Central memory CD4-positive, alpha-beta T cell (primary cell): ENCODE measurements around the gene PROSER2.
"Not testable (repeated sequence)": the region's sequence is repeated elsewhere in the genome, so short reads cannot be mapped to it uniquely, and the experiment has no call there.

Source experiments
- DNase-seq: peaks from one replicate; pipeline ENCODE4 v3.0.0; 2022

The PROSER2 gene

DNA sequence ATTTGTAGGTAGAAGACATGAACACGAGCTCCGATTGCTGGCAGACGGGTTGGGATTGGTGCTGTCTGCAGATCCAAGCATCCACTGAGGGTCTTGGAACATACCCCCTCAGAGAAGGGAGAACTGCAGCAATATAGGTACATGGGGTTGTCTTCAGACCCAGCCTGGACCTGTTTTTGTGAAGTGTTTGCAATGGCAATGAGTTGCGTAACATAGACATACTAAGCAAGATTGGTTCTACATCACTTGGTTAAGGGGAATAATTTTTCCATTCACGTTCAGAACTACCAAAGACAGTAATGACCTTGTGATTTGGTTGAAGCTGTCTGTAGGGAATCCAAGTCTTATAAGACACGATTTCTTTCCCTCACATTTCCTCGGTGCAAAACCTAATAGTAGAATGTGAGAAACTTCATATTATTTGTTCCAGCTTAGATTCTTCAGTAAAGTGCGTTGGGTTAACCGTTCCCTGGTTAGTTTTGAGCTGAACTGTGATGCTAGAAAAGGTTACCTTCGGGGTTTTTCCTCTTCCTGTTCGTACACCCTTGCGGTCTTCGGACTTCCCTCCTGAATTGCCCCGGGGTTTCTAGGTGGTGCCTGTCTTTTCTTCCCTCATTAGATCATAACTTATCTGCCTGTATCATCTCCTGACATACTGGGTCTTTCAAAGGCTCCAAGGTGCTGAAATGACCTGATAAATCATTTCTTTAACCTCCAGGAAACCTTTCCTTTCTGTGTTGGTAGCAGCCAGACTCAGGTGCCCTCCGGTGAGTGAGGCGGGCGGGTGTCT is 14.4 kb downstream of the PROSER2 start:
- no peak for DNase-seq

GRCh38 chr10:11838298-11838852 is 15.2 kb downstream of the PROSER2 start:
- DNase-seq, result no peak

GRCh38 chr10:11841375-11841774 is 18.2 kb downstream of the PROSER2 start:
- DNase-seq, result no peak

DNA sequence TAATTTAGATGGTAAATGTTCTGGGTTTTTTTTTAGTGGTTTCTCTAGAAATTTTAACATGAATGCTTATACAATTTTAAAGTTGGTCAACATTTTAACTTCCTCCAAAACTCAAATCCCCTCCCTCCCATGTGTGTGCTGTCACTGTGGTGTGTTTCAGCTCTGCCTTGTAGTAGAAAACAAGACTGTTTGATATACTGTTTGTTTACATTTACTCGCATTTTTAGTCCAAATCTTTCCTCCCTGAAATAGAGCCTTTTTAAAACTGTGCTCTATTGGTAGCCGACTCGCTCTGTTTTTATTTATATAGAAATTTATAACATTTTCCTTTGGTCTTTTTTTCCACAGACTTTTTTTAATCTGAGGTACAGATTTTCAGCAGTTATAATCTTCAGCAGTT is 19.3 kb downstream of the PROSER2 start:
- DNase-seq, result no peak

DNA sequence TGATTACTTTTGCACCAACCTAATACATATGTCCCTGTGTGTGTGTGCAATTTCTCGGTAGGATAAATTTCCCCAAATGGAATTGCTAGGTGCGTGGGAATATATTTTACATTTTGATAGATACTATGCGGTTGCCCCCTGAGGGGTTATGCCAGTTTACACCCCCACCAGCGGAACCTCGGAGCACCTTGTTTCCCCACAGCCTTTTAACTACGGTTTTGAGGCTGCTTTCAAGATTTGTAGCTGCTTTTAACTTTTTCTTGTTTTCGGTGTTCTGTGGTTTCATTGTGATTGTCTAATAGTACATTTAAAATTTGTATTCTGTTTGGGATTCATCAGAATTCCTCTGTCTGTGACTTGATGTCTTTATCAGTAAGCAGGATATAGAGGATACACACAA is 22.0 kb downstream of the PROSER2 start:
- no peak for DNase-seq

DNA sequence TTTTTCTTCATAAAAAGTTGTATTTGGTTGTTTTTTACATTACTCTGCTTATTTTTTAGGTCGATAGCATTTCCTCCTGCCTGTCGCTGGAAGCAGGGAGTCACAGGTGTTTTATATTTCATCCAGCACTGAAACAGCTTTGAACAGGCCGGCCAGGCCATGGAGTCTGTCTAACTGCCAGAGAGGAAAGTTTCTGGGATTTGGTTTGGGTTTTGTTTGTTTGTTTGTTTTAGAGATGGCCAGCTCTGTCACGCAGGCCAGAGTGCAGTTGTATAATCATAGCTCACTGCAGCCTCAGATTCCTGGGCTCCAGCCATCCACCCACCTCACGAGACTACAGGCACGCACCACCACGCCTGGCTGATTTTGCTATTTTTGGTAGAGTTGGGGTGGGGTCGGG is 23.4 kb downstream of the PROSER2 start:
- DNase-seq, result no peak

DNA sequence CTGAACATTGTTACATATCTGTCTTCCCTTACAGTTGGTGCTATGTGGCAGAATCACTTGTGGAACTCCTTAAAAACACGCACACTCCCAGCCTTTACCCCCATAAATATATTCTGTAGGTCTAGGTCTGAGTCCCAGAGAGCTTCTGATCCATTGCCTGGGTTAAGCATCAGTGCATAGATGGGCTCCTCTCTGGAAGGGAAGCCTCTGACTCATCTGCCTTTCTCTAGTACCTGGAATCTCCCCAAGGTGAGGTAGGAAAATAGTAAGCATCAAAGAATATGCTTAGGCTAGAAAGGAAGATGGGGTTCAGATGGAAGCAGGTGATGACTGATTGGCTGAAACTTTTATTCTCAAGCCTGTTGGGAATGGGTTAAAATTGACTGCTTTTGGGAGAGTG is 26.1 kb downstream of the PROSER2 start:
- no peak for DNase-seq

DNA sequence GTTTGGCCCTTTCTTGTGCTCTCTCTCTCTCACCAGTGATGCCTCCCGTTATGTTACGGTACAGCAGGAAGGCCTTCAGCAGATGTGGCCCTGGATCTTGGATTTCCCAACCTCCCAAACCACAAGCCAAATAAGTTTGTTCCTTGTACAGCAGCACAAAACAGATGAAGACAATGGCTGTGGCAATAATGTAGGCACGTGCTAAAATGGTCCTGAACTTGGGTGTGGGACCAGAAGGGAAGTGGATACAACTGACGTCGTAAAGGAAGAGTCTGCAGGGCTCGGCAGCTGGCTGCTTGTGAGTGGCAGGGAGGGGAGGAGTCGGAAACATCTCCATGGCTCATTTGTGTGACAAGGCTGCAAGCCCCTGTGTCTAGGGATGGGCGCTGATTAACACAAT is 26.8 kb downstream of the PROSER2 start:
- no peak for DNase-seq

DNA sequence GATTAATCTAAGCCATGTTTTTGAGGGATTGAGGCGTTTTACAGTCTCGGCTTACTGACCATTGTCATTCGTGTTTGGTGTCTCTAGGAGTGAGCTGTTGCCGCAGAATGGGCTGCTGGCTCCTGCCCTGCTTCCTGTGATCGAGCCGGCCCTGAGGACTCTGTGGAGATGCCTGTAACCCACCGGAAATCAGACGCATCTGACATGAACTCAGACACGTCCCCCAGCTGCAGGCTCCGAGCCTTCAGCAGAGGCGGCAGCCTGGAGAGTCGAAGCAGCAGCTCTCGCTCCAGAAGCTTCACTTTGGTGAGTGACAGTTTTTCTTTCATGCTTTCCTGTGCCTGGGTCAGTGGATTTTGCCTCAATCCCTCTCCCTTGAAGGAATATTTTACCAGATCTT is 28.8 kb downstream of the PROSER2 start:
- no peak for DNase-seq

GRCh38 chr10:11852637-11853036 is 29.5 kb downstream of the PROSER2 start:
- not testable (repeated sequence) for DNase-seq

GRCh38 chr10:11853468-11853867 is 30.3 kb downstream of the PROSER2 start:
- DNase-seq, result no peak

GRCh38 chr10:11854301-11854700 is 31.1 kb downstream of the PROSER2 start:
- DNase-seq, result no peak

GRCh38 chr10:11856089-11856488 is 32.9 kb downstream of the PROSER2 start:
- no peak for DNase-seq

- no peak for DNase-seq
Observed at GRCh38 chr10:11856678-11857077, 33.5 kb downstream of the PROSER2 start.

- no peak for DNase-seq
Observed at GRCh38 chr10:11858093-11858492, 34.9 kb downstream of the PROSER2 start.

DNA sequence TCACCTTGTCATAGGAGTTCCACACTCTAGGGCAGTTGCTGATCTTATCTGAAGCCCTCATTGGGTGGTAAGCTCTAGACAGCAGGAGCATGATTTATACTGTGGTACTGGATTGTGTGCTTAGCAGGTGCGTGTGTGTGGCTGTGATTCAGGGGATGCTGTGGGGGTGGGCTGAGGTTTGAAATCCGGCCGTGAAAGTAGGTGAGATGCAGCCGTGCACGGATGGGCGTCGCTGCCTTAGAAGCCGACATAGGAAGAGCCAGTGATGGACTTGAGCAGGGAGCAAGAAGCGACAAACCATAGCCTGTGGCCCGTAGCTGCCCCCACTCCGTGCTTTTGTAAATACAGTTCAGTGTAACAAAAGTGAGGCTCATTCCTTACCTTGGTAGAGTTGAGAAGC is 38.2 kb downstream of the PROSER2 start:
- DNase-seq, result no peak

- DNase-seq, result no peak
Observed at GRCh38 chr10:11861811-11862428, 38.8 kb downstream of the PROSER2 start.

GRCh38 chr10:11863353-11864109 is 40.4 kb downstream of the PROSER2 start:
- peak; percentile 50 for DNase-seq

DNA sequence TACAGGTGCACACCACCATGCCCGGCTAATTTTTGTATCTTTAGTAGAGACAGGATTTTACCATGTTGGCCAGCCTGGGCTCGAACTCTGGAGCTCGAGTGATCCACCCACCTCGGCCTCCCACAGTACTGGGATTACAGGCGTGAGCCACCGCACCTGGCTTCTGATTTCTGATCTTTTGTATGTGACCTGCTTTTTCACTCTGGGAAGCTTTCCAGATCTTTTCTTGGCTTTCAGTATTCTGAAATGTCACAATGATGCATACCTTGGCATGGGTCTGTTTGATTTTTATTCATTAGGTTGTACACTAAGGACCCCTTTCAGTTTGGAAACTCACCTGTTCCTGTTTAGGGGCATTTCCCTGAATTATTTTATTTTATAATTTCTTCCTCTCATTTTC is 41.6 kb downstream of the PROSER2 start:
- no peak for DNase-seq

DNA sequence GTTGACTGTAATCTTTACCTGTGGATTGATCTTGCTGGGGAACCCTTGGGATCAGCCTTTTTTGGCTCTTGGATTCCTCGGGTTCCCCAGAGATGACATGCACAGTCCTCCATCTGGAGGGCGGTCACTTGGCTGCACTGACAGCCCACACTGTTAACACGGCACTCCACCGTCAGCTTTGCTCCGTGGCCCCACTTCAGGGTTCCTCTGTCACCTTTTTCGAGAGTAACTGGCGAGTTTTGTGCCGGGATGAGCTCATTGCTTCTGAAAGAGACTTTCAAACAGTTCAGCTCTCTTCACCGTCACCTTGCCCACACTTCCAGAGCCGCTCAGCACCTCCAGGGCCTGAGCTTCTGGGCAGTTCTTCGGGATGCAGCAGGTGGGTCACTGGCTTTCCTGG is 42.4 kb downstream of the PROSER2 start:
- DNase-seq, result no peak

GRCh38 chr10:11866199-11866925 is 43.2 kb downstream of the PROSER2 start:
- no peak for DNase-seq

DNA sequence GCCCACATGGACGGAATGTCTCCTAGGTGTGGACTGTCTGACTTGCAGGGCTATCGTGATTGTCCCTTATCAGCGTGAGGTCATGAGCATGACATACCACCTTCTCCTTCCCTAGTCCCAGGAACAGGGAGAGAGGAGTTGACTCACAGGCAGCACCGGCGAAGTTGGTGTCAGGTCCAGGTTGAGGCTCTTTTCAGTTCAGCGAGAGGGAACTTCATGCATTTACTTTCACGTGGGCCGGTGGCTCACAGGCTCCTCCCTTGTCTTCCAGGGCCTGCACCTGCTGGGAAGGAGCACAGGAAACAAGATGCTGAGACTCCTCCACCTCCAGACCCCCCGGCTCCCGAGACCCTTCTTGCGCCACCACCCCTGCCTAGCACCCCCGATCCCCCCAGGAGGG is 46.1 kb downstream of the PROSER2 start:
- no peak for DNase-seq
